Measurements from ENCODE around the gene CCDC78. TPM values are rescaled to one million over a fixed set of nuclear protein-coding genes. Genes with fewer than 3 reads are reported as not detected.

The CCDC78 gene
- total RNA-seq: 1 to 10 TPM; 4.3 to 4.4 TPM

GRCh38 chr16:726438-727290 lies at the start of gene CCDC78, which contains the start of gene HAGHL:
Gene CCDC78, minus strand, starts transcription at chr16:726443. Its CDS starts 76 bp downstream, at chr16:726367.
Gene HAGHL, plus strand, starts transcription at chr16:727106. Its CDS starts 404 bp downstream, at chr16:727510.
- H3K4me3 Mint-ChIP-seq: peak within 1 kb of the TSS; percentile 55
- H3K27me3 Mint-ChIP-seq: no peaks in the 10 kb centered on the region
- no peaks in the 10 kb centered on the region for H3K36me3 Mint-ChIP-seq (ENCODE audit: low read depth)
- H3K27ac Mint-ChIP-seq: no peak within 1 kb of the TSS
- H3K9me3 Mint-ChIP-seq: no peaks in the 10 kb centered on the region
- peak; percentile 39 for ATAC-seq (replicated peaks)
- H3K4me1 Mint-ChIP-seq: no peaks in the 10 kb centered on the region

- no peak for ATAC-seq (replicated peaks)
- Mint-ChIP-seq H3K27ac (no peak overlapping the region), H3K9me3 (no peaks in the 10 kb centered on the region), H3K4me3 (no peak overlapping the region), H3K4me1 (no peaks in the 10 kb centered on the region), H3K27me3 (peaks cover 3% of the 10 kb centered on the region), H3K36me3 (ENCODE audit: low read depth) (no peaks in the 10 kb centered on the region)
Observed at GRCh38 chr16:775236-775796, 49.1 kb upstream of the CCDC78 start.

- no peaks in the 10 kb centered on the region for H3K36me3 Mint-ChIP-seq (ENCODE audit: low read depth)
- H3K4me1 Mint-ChIP-seq: no peaks in the 10 kb centered on the region
- no peak overlapping the region for H3K4me3 Mint-ChIP-seq
Observed at GRCh38 chr16:774086-775001, 48.1 kb upstream of the CCDC78 start.

GRCh38 chr16:772959-773358 lies 46.7 kb upstream of the CCDC78 start:
- Mint-ChIP-seq H3K4me3 (no peak overlapping the region), H3K36me3 (ENCODE audit: low read depth) (no peaks in the 10 kb centered on the region), H3K27me3 (peaks cover 3% of the 10 kb centered on the region), H3K27ac (no peak overlapping the region), H3K9me3 (no peaks in the 10 kb centered on the region), H3K4me1 (no peaks in the 10 kb centered on the region)
- no peak for ATAC-seq (replicated peaks)

More at GRCh38 chr16:774086-775001, 48.1 kb upstream of the CCDC78 start:
- Mint-ChIP-seq H3K27ac (no peak overlapping the region), H3K9me3 (no peaks in the 10 kb centered on the region), H3K27me3 (peaks cover 3% of the 10 kb centered on the region)
- no peak for ATAC-seq (replicated peaks)

GRCh38 chr16:770411-770810 lies 44.2 kb upstream of the CCDC78 start:
- ATAC-seq (replicated peaks): no peak
- Mint-ChIP-seq H3K4me1 (no peaks in the 10 kb centered on the region), H3K4me3 (no peak overlapping the region), H3K27ac (no peak overlapping the region), H3K36me3 (ENCODE audit: low read depth) (no peaks in the 10 kb centered on the region), H3K9me3 (no peaks in the 10 kb centered on the region), H3K27me3 (no peaks in the 10 kb centered on the region)

- no peak for ATAC-seq (replicated peaks)
- H3K27ac Mint-ChIP-seq: no peak overlapping the region
- no peaks in the 10 kb centered on the region for H3K36me3 Mint-ChIP-seq (ENCODE audit: low read depth)
- H3K4me1 Mint-ChIP-seq: no peaks in the 10 kb centered on the region
- H3K4me3 Mint-ChIP-seq: no peak overlapping the region
- H3K9me3 Mint-ChIP-seq: no peaks in the 10 kb centered on the region
- no peaks in the 10 kb centered on the region for H3K27me3 Mint-ChIP-seq
Observed at GRCh38 chr16:769934-770333, 43.7 kb upstream of the CCDC78 start.

GRCh38 chr16:769184-769784 lies 43.0 kb upstream of the CCDC78 start:
- ATAC-seq (replicated peaks): peak; percentile 21
- H3K4me3 Mint-ChIP-seq: no peak overlapping the region
- no peaks in the 10 kb centered on the region for H3K4me1 Mint-ChIP-seq
- H3K36me3 Mint-ChIP-seq (ENCODE audit: low read depth): no peaks in the 10 kb centered on the region
- H3K27me3 Mint-ChIP-seq: no peaks in the 10 kb centered on the region
- H3K27ac Mint-ChIP-seq: no peak overlapping the region
- no peaks in the 10 kb centered on the region for H3K9me3 Mint-ChIP-seq

- Mint-ChIP-seq H3K36me3 (ENCODE audit: low read depth) (no peaks in the 10 kb centered on the region), H3K27me3 (no peaks in the 10 kb centered on the region), H3K4me3 (no peak overlapping the region), H3K27ac (no peak overlapping the region), H3K9me3 (no peaks in the 10 kb centered on the region), H3K4me1 (no peaks in the 10 kb centered on the region)
- peak; percentile 19 for ATAC-seq (replicated peaks)
Observed at GRCh38 chr16:768428-768827, 42.2 kb upstream of the CCDC78 start.

- no peak for ATAC-seq (replicated peaks)
Observed at GRCh38 chr16:767743-768235, 41.5 kb upstream of the CCDC78 start.

GRCh38 chr16:766820-767640 lies 40.8 kb upstream of the CCDC78 start:
- Mint-ChIP-seq H3K27ac (no peak overlapping the region), H3K4me1 (no peaks in the 10 kb centered on the region), H3K9me3 (no peaks in the 10 kb centered on the region), H3K4me3 (no peak overlapping the region), H3K27me3 (no peaks in the 10 kb centered on the region), H3K36me3 (ENCODE audit: low read depth) (no peaks in the 10 kb centered on the region)
- no peak for ATAC-seq (replicated peaks)

More at GRCh38 chr16:767743-768235, 41.5 kb upstream of the CCDC78 start:
- Mint-ChIP-seq H3K36me3 (ENCODE audit: low read depth) (no peaks in the 10 kb centered on the region), H3K27me3 (no peaks in the 10 kb centered on the region), H3K4me1 (no peaks in the 10 kb centered on the region), H3K9me3 (no peaks in the 10 kb centered on the region), H3K27ac (no peak overlapping the region), H3K4me3 (no peak overlapping the region)

- H3K9me3 Mint-ChIP-seq: no peaks in the 10 kb centered on the region
- no peak overlapping the region for H3K4me3 Mint-ChIP-seq
- no peak for ATAC-seq (replicated peaks)
- H3K27ac Mint-ChIP-seq: no peak overlapping the region
- H3K4me1 Mint-ChIP-seq: no peaks in the 10 kb centered on the region
- no peaks in the 10 kb centered on the region for H3K36me3 Mint-ChIP-seq (ENCODE audit: low read depth)
- no peaks in the 10 kb centered on the region for H3K27me3 Mint-ChIP-seq
Observed at GRCh38 chr16:766008-766819, 40.0 kb upstream of the CCDC78 start.

- Mint-ChIP-seq H3K9me3 (no peaks in the 10 kb centered on the region), H3K4me1 (no peaks in the 10 kb centered on the region), H3K36me3 (ENCODE audit: low read depth) (no peaks in the 10 kb centered on the region), H3K4me3 (no peak overlapping the region), H3K27ac (no peak overlapping the region), H3K27me3 (no peaks in the 10 kb centered on the region)
- ATAC-seq (replicated peaks): no peak
Observed at GRCh38 chr16:765488-765865, 39.2 kb upstream of the CCDC78 start.
